Measurements from ENCODE around the gene CABLES2. TPM values are rescaled to one million over a fixed set of nuclear protein-coding genes. Genes with fewer than 3 reads are reported as not detected.

The CABLES2 gene
- total RNA-seq, 4 donors from 2014 or later, result 2.0 to 6.9 (median 4.1) TPM

DNA sequence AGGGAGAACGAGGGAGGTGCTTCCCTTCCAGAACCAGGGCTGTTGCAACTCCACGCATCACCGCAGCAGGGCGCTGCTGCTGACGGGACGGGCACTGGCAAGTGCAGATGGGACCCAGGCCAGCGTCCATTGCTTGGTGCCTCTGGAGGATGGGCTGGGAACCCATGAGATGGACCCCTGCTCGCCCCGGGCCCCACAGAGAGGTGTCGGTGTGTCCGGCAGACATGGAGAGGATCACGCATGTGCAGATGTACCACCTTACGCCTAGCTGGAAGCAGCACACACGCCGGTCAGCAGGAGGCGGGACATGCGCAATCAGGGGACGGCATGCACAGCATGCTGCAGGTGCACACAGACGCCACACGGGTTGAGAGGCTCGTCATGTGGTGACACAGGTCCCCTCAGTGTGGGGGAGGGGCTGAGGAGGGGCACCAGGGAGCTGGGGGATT lies 5.7 kb downstream of the CABLES2 start:
- WGBS, result 79% methylated on average over 2 of the region's 21 CpGs

GRCh38 chr20:62400541-62400940 lies 6.5 kb downstream of the CABLES2 start:
- Histone ChIP-seq H3K27me3 (no peaks in the 10 kb centered on the region), H3K4me3 (no peak overlapping the region), H3K4me1 (peaks cover 4 to 13% (median 9%) of the 10 kb centered on the region in 4 donors), H3K9me3 (no peaks in the 10 kb centered on the region), H3K36me3 (peaks cover 0 to 46% (median 22%) of the 10 kb centered on the region in 4 donors), H3K27ac (replicated peaks in 1 of 4) (no peak overlapping the region)
- intact Hi-C loops (cut with DNase I), result no loop called here
- WGBS, result 82% methylated on average over 10 of the region's 10 CpGs
- no peak for TF ChIP-seq POLR2A (IDR thresholded peaks at IDR 0.05; ENCODE audit: low read depth)
- no peak for TF ChIP-seq POLR2AphosphoS5 (IDR thresholded peaks at IDR 0.05)
- TF ChIP-seq EP300 (IDR thresholded peaks at IDR 0.05), result no peak
- TF ChIP-seq, protein P1, sequence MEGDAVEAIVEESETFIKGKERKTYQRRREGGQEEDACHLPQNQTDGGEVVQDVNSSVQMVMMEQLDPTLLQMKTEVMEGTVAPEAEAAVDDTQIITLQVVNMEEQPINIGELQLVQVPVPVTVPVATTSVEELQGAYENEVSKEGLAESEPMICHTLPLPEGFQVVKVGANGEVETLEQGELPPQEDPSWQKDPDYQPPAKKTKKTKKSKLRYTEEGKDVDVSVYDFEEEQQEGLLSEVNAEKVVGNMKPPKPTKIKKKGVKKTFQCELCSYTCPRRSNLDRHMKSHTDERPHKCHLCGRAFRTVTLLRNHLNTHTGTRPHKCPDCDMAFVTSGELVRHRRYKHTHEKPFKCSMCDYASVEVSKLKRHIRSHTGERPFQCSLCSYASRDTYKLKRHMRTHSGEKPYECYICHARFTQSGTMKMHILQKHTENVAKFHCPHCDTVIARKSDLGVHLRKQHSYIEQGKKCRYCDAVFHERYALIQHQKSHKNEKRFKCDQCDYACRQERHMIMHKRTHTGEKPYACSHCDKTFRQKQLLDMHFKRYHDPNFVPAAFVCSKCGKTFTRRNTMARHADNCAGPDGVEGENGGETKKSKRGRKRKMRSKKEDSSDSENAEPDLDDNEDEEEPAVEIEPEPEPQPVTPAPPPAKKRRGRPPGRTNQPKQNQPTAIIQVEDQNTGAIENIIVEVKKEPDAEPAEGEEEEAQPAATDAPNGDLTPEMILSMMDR (IDR thresholded peaks at IDR 0.05), result no peak
- no peak for DNase-seq (ENCODE audit: extremely low spot score)

More for the DNA sequence above, 5.7 kb downstream of the CABLES2 start:
- intact Hi-C loops (cut with DNase I), result no loop called here
- no peak for DNase-seq (ENCODE audit: extremely low spot score)
- Histone ChIP-seq H3K36me3 (peaks cover 0 to 38% (median 14%) of the 10 kb centered on the region in 4 donors), H3K4me3 (no peak overlapping the region), H3K27ac (replicated peaks in 1 of 4) (no peak overlapping the region), H3K27me3 (no peaks in the 10 kb centered on the region), H3K4me1 (peaks cover 12 to 21% (median 18%) of the 10 kb centered on the region in 4 donors), H3K9me3 (no peaks in the 10 kb centered on the region)
- TF ChIP-seq, protein P1 (IDR thresholded peaks at IDR 0.05), result no peak

- intact Hi-C loops (cut with DNase I), result no loop called here
- H3K4me3 ChIP-seq, result no peak overlapping the region
- no peaks in the 10 kb centered on the region for H3K27me3 ChIP-seq
- H3K36me3 ChIP-seq, result peaks cover 0 to 50% (median 27%) of the 10 kb centered on the region in 4 donors
- WGBS, result 91% methylated on average over 6 of the region's 7 CpGs
- TF ChIP-seq, protein P1 (IDR thresholded peaks at IDR 0.05), result no peak
- no peak for TF ChIP-seq EP300 (IDR thresholded peaks at IDR 0.05)
- no peaks in the 10 kb centered on the region for H3K9me3 ChIP-seq
- H3K4me1 ChIP-seq, result peaks cover 0 to 8% (median 4%) of the 10 kb centered on the region in 4 donors
- no peak for DNase-seq (ENCODE audit: extremely low spot score)
- H3K27ac ChIP-seq (replicated peaks in 1 of 4), result no peak overlapping the region
These were observed 7.1 kb downstream of the CABLES2 start for GRCh38 chr20:62400021-62400420.

GRCh38 chr20:62398120-62398821 lies 8.8 kb downstream of the CABLES2 start:
- peaks cover under 1 to 66% (median 44%) of the 10 kb centered on the region in 4 donors for H3K36me3 ChIP-seq
- TF ChIP-seq, protein P1 (IDR thresholded peaks at IDR 0.05), result no peak
- TF ChIP-seq EP300 (IDR thresholded peaks at IDR 0.05), result no peak
- no peak for TF ChIP-seq POLR2AphosphoS5 (IDR thresholded peaks at IDR 0.05)
- no peak for TF ChIP-seq POLR2A (IDR thresholded peaks at IDR 0.05; ENCODE audit: low read depth)
- no peaks in the 10 kb centered on the region for H3K9me3 ChIP-seq
- H3K4me3 ChIP-seq, result no peak overlapping the region
- H3K27ac ChIP-seq (replicated peaks in 1 of 4), result no peak overlapping the region
- H3K27me3 ChIP-seq, result no peaks in the 10 kb centered on the region
- intact Hi-C loops (cut with DNase I), result no loop called here
- no peak for DNase-seq (ENCODE audit: extremely low spot score)
- WGBS, result 90% methylated on average over 12 of the region's 19 CpGs
- no peaks in the 10 kb centered on the region for H3K4me1 ChIP-seq
